ENCODE data around the gene GPR173.

GPR173 gene, protein sequence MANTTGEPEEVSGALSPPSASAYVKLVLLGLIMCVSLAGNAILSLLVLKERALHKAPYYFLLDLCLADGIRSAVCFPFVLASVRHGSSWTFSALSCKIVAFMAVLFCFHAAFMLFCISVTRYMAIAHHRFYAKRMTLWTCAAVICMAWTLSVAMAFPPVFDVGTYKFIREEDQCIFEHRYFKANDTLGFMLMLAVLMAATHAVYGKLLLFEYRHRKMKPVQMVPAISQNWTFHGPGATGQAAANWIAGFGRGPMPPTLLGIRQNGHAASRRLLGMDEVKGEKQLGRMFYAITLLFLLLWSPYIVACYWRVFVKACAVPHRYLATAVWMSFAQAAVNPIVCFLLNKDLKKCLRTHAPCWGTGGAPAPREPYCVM

GRCh38 chrX:53048169-53049126, at the start of gene GPR173:
Gene GPR173 (plus strand): TSS chrX:53048789. CDS start chrX:53076622, 27,833 bp downstream.
- DNase-seq (ENCODE audit: low read depth), result no peak

- DNase-seq (ENCODE audit: low read depth), result no peak
These were observed 48.0 kb upstream of the GPR173 start for GRCh38 chrX:53000447-53001135.

GRCh38 chrX:53001958-53002357, 46.6 kb upstream of the GPR173 start:
- no peak for DNase-seq (ENCODE audit: low read depth)

DNA sequence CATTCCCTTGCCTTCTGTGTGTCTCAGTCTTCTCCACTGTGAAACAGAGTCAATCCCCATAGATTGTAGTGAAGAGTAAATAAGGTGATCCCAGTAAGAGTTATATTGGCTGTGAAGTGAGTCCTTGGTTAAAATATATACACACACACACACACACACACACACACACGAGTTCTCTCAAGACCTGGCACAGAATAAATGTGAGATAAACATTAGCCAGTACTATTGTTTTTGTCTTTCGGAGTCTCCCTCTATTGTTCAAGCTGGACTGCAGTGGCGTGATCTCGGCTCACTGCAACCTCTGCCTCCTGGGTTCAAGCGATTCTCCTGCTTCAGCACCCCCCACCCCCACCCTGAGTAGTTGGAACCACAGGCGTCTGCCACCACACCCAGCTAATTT, 45.5 kb upstream of the GPR173 start:
- no peak for DNase-seq (ENCODE audit: low read depth)

GRCh38 chrX:53004038-53004437, 44.6 kb upstream of the GPR173 start:
- no peak for DNase-seq (ENCODE audit: low read depth)

GRCh38 chrX:53004811-53005210, 43.8 kb upstream of the GPR173 start:
- DNase-seq (ENCODE audit: low read depth), result no peak

DNA sequence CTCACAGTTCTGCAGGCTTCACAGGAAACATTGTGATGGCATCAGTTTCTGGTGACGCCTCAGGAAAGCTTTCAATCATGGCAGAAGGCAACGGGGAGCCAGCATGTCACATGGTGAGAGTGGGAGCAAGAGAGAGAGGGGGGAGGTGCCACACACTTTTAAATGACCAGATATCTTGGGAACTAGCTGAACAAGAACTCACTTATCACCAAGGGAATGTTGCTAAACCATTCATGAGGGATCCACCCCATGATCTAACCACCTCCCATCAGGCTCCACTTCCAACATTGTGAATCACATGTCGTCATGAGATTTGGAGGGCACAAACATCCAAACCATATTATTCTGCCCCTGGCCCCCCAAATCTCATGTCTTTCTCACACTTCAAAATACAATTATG, 43.3 kb upstream of the GPR173 start:
- DNase-seq (ENCODE audit: low read depth), result no peak

DNA sequence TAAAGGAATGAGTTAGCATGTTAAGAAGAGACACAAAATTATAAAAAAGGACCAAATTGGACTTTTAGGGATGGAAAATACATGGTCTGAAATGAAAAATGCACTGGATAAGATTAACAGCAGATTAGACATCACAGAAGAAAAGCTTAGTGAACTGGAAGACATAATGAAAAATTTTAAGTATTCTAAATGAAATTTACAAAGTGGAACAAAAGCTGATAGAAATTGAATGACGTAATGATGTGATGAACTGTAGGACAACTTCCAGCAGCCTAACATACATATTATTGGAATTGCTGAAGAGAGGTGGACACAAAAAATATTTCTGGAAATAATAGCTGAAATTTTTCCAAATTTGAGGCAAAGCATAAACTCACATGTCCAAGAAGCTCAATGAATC, 39.6 kb upstream of the GPR173 start:
- no peak for DNase-seq (ENCODE audit: low read depth)

DNA sequence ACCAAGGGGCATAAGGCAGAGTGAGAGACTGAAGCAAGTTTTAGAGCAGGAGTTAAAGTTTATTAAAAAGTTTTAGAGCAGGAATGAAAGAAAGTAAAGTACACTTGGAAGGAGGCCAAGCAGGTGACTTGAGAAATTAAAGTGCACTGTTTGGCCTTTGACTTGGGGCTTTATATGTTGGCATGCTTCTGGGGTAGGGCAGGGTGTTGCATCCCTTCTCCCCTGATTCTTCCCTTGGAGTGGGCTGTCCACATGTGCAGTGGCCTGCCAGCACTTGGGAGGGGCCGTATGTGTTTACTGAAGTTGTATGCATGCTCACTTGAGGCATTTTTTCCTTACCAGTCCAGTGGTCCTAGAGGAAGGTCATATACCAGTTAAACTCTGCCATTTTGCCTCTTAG, 35.3 kb upstream of the GPR173 start:
- no peak for DNase-seq (ENCODE audit: low read depth)

GRCh38 chrX:53018627-53019026, 30.0 kb upstream of the GPR173 start:
- no peak for DNase-seq (ENCODE audit: low read depth)

DNA sequence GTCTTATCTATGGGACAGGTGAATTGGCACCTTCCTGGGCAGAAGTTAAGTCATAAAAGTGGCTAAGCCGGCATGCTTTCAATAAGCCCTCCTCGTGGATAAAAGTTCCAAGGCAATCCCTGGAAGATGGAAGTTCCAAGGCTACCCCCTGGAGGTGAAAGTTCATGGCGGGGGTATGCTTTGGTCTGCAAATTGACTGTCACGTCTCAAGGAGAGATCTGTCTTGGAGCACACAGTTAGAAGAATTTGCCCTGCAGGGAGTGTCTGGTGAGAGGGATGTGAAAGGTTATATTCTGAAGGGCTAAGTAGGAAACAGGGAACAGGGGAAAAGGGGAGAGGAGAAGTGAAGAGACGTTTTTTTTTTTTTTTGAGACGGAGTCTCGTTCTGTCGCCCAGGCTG, 26.2 kb upstream of the GPR173 start:
- no peak for DNase-seq (ENCODE audit: low read depth)

- DNase-seq (ENCODE audit: low read depth), result no peak
These were observed 19.9 kb upstream of the GPR173 start for GRCh38 chrX:53028678-53029077.

DNA sequence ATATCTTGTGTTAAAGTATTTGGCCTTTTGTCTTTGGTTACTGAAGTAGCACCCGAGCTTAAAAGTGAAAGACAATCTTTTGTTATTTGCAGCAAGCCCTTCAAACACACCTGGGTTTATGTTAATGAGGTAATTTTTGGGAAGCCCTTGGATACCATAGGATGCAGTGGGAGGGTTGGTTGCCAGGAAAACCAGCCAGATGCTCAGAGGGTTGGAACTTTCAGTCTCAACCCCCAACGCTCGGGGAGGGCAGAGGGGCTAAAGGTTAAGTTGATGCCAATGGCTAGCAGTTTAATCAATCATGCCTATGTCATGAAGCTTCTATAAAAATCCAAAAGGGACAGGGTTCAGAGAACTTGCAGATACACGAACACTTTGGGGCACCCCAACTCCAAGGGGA, 17.2 kb upstream of the GPR173 start:
- DNase-seq (ENCODE audit: low read depth), result no peak

DNA sequence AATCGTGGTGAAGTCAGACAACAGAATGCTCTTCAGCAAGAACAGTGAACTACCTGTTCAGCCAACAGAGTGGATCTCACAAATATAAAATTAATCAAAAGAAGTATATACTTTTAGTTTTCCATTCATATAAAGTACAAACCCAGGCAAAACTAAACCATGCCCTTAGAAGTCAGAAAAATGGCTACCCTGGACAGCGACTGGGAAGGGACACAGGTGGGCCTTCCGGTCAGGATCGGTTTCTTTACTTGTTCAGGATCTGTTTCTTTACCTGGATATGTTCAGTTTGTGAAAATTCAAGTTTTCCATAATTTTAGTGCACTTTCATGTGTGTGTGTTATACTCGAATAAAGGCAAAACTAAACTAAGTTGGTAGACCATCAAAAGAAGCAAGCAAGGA, 12.4 kb upstream of the GPR173 start:
- no peak for DNase-seq (ENCODE audit: low read depth)

GRCh38 chrX:53039236-53039635, 9.4 kb upstream of the GPR173 start:
- DNase-seq (ENCODE audit: low read depth), result no peak

DNA sequence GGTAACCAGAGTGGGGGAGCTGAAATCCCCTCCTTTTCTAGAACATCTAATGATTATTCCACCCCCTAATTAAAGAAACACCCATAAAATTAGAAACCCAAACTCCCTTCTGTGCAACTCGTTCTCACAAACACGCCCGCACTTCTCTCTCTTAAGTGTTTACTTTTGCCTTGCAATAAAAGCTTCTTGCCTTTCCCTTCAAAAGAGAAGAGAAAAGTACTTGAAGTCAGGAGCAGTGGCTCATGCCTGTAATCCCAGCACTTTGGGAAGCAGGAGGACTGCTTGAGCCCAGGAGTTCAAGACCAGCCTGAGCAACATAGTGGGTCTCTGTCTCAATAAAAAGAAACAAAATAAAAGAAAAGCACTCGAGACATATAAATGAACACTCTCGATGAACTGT, 3.6 kb upstream of the GPR173 start:
- DNase-seq (ENCODE audit: low read depth), result no peak

GRCh38 chrX:53047228-53047627, 1.4 kb upstream of the GPR173 start:
- DNase-seq (ENCODE audit: low read depth), result no peak

- DNase-seq (ENCODE audit: low read depth), result no peak
These were observed 533 bp downstream of the GPR173 start for GRCh38 chrX:53049127-53049517.

- no peak for DNase-seq (ENCODE audit: low read depth)
These were observed 2.3 kb downstream of the GPR173 start for GRCh38 chrX:53050841-53051240.

DNA sequence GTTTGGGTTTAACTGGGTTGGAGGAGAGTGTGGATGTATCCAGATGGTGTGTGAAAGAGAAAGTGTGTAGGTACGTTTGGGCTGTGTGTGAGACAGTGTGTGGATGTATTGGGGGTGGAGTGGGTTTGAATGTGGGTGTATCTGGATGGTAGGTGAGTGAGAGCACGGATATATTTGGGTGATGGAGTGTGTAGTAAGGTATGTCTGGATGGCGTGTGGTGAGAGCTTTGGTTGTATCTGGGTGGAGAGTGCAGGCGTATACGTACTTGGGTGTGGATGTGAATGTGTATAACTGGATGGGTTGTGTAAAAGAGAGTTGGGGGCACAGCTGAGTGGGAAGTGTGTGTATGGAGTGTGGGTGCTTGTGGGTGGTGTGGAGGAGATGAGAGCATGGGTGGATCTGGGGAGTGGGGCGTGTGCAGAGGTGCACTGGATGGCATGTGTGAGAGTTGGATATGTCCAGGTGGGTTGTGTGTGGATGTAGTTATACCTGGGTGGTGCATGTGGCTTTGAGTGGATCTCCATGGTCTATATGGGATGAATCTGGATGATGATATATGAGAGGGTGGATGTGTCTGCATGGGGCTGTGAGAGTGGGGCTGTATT, 6.8 kb downstream of the GPR173 start:
- DNase-seq (ENCODE audit: low read depth), result no peak

DNA sequence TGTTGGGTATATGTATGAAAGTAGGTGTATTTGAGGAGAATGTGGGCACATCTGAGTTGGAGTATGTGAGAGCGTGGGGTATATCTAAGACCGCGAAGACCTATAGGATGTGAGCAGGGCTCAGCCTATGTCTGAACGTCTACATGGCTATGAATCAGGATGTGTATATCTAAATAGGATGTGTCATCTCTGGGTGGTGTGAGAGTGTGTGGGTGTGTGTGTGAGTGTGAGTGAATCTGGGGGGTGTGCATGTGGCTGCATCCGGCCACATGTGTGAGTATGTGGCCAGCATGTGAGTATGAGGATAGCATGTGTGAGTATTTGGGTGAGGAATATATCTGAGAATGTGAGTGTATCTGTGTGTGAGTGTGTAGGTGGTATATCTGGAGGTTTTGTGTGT, 7.7 kb downstream of the GPR173 start:
- DNase-seq (ENCODE audit: low read depth), result no peak

DNA sequence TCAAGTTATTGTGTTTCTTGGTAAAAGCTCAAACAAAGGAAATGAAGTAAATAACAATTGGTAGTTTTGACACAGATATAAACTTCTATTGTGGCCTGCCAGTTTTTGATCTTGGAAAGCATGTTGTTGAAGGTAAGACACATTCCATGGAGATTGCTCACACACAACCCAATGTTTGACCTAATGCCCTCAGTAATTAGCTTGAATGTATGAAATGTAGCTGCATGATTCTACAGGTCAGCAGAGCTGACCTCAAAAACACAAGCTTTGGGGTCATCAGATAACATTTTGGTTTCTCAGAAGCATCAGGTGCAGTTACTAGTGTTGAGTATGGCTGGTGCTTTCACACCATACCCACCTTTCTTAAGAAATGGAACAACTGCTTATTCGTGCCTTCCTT, 16.5 kb downstream of the GPR173 start:
- no peak for DNase-seq (ENCODE audit: low read depth)
